Left ventricle myocardium inferior (tissue), 1 donor: Measurements from ENCODE around the gene RAD9A. TPM values are rescaled to one million over a fixed set of nuclear protein-coding genes. Genes with fewer than 3 reads are reported as not detected.
A peak's percentile ranks its signal among the peaks of the same experiment; 100 is the strongest.
"Not testable (repeated sequence)": the region's sequence is repeated elsewhere in the genome, so short reads cannot be mapped to it uniquely, and the experiment has no call there.

Experiments
- DNase-seq: peaks from one replicate; pipeline ENCODE4 v3.0.0-alpha.2; 2020
- H3K27ac ChIP-seq: fragments of 200-600 bp; replicated peaks from 2 replicates; pipeline ENCODE4 v1.8.0; 2021
- H3K27me3 ChIP-seq: fragments of 200-600 bp; 2 replicates; pipeline ENCODE4 v1.8.0; 2021; ENCODE audit warnings: low read depth
- H3K36me3 ChIP-seq: fragments of 200-600 bp; 2 replicates; pipeline ENCODE4 v1.8.0; 2021
- H3K4me1 ChIP-seq: fragments of 200-600 bp; 2 replicates; pipeline ENCODE4 v1.8.0; 2021
- H3K4me3 ChIP-seq: fragments of 200-600 bp; 2 replicates; pipeline ENCODE4 v1.8.0; 2021; ENCODE audit warnings: mild to moderate bottlenecking, moderate library complexity
- H3K9me3 ChIP-seq: fragments of 200-600 bp; replicated peaks from 2 replicates; pipeline ENCODE4 v1.8.0; 2021
- intact Hi-C: fragments of 100-400 bp; cut with micrococcal nuclease; formaldehyde crosslinking; loops from one replicate; pipeline ENCODE4 v1.11.0; 2022
- total RNA-seq: library from RNA; stranded (reverse); fragmentation: NEBNext Ultra II Directional; extraction: Animal tissue kit (Norgen Biotek cat#: 25700); gene quantifications from one replicate; pipeline ENCODE4 v1.2.1, GENCODE V29; 2021
- TF ChIP-seq, protein P1 (sequence below): fragments of 200-600 bp; IDR thresholded peaks from 2 replicates; pipeline ENCODE4 v1.8.0; 2021; ENCODE audit warnings: antibody characterized with exemption, mild to moderate bottlenecking, borderline replicate concordance
- donor health status: DM: no; HTN: yes; CAD: no; lungs with severe emphysema.

The RAD9A gene
- total RNA-seq, 1 donor from 2014 or later = 7.0 TPM

DNA sequence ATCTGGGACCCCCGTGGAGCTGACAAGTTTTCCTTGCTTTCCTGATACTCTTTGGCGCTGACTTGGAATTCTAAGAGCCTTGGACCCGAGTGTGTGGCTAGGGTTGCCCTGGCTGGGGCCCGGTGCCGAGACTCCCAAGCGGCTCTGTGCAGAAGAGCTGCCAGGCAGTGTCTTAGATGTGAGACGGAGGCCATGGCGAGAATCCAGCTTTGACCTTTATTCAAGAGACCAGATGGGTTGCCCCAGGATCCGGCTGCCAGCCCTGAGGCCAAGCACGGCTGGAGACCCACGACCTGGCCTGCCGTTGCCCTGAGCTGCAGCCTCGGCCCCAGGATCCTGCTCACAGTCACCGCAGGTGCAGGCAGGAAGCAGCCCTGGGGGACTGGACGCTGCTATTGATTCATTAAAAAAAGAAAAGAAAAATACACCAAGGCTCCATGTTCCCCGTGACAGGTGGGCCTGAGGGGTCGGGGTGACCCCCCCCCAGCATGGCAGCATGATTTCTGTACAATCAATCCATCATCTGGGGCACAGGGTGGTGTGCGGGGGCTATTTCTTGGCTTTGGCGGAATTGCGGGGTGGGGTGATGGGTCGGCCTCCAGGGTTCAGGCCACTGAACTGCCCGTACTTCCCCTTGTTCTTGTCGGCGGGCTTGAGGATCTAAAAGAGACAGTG, 6.3 kb downstream of the RAD9A start:
- DNase-seq = no peak
- TF ChIP-seq, protein P1, sequence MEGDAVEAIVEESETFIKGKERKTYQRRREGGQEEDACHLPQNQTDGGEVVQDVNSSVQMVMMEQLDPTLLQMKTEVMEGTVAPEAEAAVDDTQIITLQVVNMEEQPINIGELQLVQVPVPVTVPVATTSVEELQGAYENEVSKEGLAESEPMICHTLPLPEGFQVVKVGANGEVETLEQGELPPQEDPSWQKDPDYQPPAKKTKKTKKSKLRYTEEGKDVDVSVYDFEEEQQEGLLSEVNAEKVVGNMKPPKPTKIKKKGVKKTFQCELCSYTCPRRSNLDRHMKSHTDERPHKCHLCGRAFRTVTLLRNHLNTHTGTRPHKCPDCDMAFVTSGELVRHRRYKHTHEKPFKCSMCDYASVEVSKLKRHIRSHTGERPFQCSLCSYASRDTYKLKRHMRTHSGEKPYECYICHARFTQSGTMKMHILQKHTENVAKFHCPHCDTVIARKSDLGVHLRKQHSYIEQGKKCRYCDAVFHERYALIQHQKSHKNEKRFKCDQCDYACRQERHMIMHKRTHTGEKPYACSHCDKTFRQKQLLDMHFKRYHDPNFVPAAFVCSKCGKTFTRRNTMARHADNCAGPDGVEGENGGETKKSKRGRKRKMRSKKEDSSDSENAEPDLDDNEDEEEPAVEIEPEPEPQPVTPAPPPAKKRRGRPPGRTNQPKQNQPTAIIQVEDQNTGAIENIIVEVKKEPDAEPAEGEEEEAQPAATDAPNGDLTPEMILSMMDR = no peak
- Histone ChIP-seq H3K36me3 (peaks cover 57% of the 10 kb centered on the region), H3K27ac (no peak overlapping the region), H3K4me3 (no peak overlapping the region), H3K9me3 (no peaks in the 10 kb centered on the region), H3K27me3 (no peaks in the 10 kb centered on the region), H3K4me1 (peaks cover 62% of the 10 kb centered on the region)
- intact Hi-C loops = loop anchor here (10.0 kb wide), 1 partner anchor 107 kb away; the partner anchor contains the start of genes CDK2AP2 and PITPNM1

- Histone ChIP-seq H3K4me3 (no peak overlapping the region), H3K36me3 (peaks cover 50% of the 10 kb centered on the region), H3K27me3 (no peaks in the 10 kb centered on the region), H3K4me1 (peaks cover 68% of the 10 kb centered on the region), H3K9me3 (no peaks in the 10 kb centered on the region), H3K27ac (no peak overlapping the region)
- intact Hi-C loops = loop anchor here (10.0 kb wide), 1 partner anchor 106 kb away; the partner anchor contains the start of genes CDK2AP2 and PITPNM1
- TF ChIP-seq, protein P1 = no peak
- no peak for DNase-seq
These were observed 7.1 kb downstream of the RAD9A start for GRCh38 chr11:67398661-67399563.

GRCh38 chr11:67400251-67400941, 8.6 kb downstream of the RAD9A start:
- intact Hi-C loops = no loop called here
- Histone ChIP-seq H3K27me3 (peaks cover 6% of the 10 kb centered on the region), H3K27ac (peak overlapping the region; percentile 99), H3K4me3 (peak overlapping the region; percentile 99), H3K9me3 (no peaks in the 10 kb centered on the region), H3K4me1 (peaks cover 68% of the 10 kb centered on the region), H3K36me3 (peaks cover 48% of the 10 kb centered on the region)
- TF ChIP-seq, protein P1 = no peak
- no peak for DNase-seq

DNA sequence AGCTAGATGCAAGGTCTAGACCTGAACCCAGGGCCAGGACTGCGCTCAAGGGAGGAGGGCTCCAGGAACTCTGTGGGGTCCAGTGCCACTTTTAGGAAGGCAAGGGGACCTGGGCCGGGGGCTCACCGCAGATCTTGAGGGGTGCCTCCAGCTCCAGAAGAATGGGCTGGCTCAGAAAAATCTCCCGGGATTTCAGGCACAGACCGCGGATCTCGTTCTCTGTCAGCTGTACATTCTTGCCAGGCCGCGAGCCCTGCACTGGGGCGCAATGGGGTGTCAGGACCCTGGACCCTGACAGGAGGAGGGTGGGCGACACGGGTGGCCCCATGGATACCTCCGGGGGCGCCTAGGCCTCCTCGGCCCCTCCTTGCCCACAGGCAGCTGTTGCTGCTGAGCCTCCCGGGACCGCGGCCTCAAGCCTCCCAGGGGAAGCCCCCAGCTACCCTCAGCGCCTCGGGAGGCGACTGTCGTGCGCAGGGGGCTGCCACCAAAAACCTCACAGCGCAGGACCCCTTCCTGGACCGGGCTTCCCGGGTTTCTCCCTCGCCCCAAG, 9.2 kb downstream of the RAD9A start:
- H3K4me3 ChIP-seq = peak overlapping the region; percentile 99
- H3K27ac ChIP-seq = peak overlapping the region; percentile 99
- peaks cover 7% of the 10 kb centered on the region for H3K27me3 ChIP-seq
- intact Hi-C loops = no loop called here
- no peaks in the 10 kb centered on the region for H3K9me3 ChIP-seq
- TF ChIP-seq, protein P1 = no peak
- H3K4me1 ChIP-seq = peaks cover 68% of the 10 kb centered on the region
- DNase-seq = no peak
- peaks cover 43% of the 10 kb centered on the region for H3K36me3 ChIP-seq

- DNase-seq = peak; percentile 92
- Histone ChIP-seq H3K27me3 (peaks cover 7% of the 10 kb centered on the region), H3K27ac (peak within 1 kb of the TSS; percentile 99), H3K4me3 (peak within 1 kb of the TSS; percentile 99), H3K4me1 (peaks cover 66% of the 10 kb centered on the region), H3K36me3 (peaks cover 37% of the 10 kb centered on the region), H3K9me3 (no peaks in the 10 kb centered on the region)
- TF ChIP-seq, protein P1 = peak; percentile 79
- intact Hi-C loops = no loop called here
These were observed 9.9 kb downstream of the RAD9A start, which contains the start of gene PPP1CA for GRCh38 chr11:67401495-67402191. Gene PPP1CA, minus strand, starts transcription at chr11:67401858. Its CDS starts 76 bp downstream, at chr11:67401782.

DNA sequence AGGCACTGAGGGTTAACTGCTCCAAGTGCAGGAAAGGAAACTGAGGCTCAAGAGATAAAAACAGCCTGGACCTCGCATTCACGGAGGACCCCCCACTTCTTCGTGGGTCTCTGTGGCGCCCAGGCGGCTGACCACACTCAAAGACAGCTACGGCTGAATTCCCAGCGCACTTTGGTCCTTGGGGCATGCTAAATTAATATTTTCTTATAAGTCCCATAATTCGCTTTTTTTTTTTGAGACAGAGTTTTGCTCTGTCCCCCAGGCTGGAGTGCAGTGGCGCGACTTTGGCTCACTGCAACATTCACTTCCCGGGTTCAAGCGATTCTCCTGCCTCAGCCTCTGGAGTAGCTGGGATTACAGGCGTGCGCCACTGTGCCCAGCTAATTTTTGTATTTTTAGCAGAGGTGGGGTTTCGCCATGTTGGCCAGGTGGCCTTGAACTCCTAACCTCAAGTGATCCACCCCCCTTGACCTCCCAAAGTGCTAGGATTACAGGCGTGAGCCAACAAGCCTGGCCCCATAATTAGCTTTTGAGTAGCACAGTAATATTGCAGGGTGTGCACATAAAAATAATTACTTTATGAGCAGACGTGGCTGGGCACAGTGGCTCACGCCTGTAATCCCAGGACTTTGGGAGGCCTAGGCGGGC, 10.5 kb downstream of the RAD9A start:
- DNase-seq = not testable (repeated sequence)

DNA sequence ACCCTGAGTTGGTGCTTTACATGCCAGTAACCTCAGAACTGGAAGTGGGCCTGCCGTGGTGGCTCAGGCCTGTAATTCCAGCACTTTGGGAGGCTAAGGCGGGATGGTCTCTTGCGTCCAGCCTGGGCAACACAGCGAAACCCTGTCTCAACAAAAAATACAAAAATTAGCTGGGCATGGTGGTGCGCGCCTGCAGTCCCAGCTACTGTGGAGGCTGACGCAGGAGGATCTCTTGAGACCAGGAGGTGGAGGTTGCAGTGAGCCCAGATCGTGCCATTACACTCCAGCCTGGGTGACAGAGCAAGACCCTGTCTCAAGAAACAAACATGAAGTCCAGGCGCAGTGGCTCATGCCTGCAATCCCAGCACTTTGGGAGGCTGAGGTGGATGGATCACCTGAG, 11.3 kb downstream of the RAD9A start:
- H3K9me3 ChIP-seq, DNase-seq, intact Hi-C loops, H3K4me3 ChIP-seq: not testable (repeated sequence)
- peaks cover 59% of the 10 kb centered on the region for H3K4me1 ChIP-seq
- peaks cover 10% of the 10 kb centered on the region for H3K27me3 ChIP-seq
- H3K27ac ChIP-seq = peak overlapping the region; percentile 21
- peaks cover 22% of the 10 kb centered on the region for H3K36me3 ChIP-seq

More for the DNA sequence above, 10.5 kb downstream of the RAD9A start:
- intact Hi-C loops, H3K9me3 ChIP-seq, H3K27me3 ChIP-seq: not testable (repeated sequence)
- H3K4me1 ChIP-seq = peaks cover 66% of the 10 kb centered on the region
- peaks cover 30% of the 10 kb centered on the region for H3K36me3 ChIP-seq
- peak overlapping the region; percentile 99 for H3K4me3 ChIP-seq
- peak overlapping the region; percentile 99 for H3K27ac ChIP-seq
